Activated T-helper 1 cell treated with Interleukin-2 at 50 U/mL for 16 hours (primary cell): ENCODE measurements around the gene TMEM63C.

Source experiments
- DNase-seq: peaks from one replicate; pipeline ENCODE4 v3.0.0-alpha.2; 2020; ENCODE audit warnings: low read depth

Gene TMEM63C, protein sequence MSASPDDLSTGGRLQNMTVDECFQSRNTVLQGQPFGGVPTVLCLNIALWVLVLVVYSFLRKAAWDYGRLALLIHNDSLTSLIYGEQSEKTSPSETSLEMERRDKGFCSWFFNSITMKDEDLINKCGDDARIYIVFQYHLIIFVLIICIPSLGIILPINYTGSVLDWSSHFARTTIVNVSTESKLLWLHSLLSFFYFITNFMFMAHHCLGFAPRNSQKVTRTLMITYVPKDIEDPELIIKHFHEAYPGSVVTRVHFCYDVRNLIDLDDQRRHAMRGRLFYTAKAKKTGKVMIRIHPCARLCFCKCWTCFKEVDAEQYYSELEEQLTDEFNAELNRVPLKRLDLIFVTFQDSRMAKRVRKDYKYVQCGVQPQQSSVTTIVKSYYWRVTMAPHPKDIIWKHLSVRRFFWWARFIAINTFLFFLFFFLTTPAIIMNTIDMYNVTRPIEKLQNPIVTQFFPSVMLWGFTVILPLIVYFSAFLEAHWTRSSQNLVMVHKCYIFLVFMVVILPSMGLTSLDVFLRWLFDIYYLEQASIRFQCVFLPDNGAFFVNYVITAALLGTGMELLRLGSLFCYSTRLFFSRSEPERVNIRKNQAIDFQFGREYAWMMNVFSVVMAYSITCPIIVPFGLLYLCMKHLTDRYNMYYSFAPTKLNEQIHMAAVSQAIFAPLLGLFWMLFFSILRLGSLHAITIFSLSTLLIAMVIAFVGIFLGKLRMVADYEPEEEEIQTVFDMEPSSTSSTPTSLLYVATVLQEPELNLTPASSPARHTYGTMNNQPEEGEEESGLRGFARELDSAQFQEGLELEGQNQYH

GRCh38 chr14:77181603-77182437 lies at the start of gene TMEM63C:
TSS of gene TMEM63C (plus strand) at chr14:77181798. CDS start at chr14:77218814, 37,016 bp downstream.
- peak; percentile 13 for DNase-seq

GRCh38 chr14:77131871-77132486 lies 49.6 kb upstream of the TMEM63C start:
- no peak for DNase-seq

GRCh38 chr14:77133720-77134338 lies 47.8 kb upstream of the TMEM63C start:
- no peak for DNase-seq

DNA sequence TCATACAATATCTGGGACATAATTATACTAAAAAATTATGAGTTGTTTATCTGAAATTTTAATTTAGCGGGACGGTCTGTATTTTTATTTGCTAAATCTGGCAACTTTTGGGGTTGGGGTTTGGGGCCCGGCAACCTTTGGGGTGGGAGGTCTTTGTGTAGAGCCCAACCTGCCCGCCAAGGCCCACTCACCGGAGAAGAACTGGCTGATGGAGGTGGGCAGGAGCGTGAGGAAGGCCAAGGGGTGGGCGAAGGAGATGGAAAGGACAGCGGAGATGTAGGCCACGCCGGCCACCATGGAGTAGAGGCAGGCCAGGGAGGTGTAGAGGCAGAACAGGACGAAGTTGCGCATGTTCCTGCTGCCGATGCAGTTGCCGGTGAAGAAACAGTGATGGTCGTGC lies 42.6 kb upstream of the TMEM63C start:
- DNase-seq: no peak

DNA sequence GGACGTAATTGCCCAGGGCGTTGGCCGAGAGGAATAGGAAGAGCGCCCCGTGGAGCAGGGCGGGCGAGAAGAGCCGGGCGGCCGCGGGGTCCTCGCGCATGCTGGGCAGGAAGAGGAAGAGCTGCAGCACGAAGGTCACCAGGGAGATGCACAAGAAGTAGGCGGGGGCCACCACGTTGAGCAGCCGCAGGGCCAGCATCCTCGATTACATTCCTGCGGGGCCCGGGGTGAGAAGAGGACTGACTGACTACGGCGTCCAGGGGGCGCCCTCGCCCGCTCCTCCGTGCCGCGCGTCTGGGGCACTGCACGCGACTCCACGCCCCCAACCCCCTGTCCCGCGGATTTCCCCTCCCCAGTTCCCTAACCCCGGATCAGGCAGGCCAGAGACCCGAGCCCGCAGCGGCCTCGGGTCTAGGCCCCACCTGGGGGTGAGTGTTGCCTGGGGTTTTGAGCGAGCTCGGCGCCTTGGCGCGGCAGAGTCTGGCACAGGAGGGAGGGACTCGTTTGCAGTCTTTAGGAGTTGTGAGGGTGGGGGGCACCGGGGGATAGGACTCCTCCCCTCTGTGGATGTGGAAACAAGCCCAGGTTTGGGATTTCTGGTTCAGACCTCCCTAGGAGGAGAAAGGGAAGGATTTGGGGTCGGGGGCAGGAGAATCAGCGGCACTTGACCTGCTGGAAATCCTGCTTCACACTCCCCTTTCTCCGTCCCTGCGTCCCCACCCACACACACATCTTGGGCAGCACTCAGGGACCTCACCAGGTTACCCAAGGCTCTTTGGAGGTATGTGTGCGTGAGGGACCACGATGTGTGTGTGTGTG lies 41.8 kb upstream of the TMEM63C start:
- DNase-seq: no peak

GRCh38 chr14:77140359-77141213 lies 41.0 kb upstream of the TMEM63C start:
- no peak for DNase-seq

- DNase-seq: no peak
Measured at GRCh38 chr14:77141214-77142004, 40.2 kb upstream of the TMEM63C start, which contains the start of gene ZDHHC22. TSS of gene ZDHHC22 (minus strand) at chr14:77141791. CDS start at chr14:77139738, 2,053 bp downstream.

- no peak for DNase-seq
Measured at GRCh38 chr14:77142005-77142800, 39.4 kb upstream of the TMEM63C start.

GRCh38 chr14:77143071-77143470 lies 38.5 kb upstream of the TMEM63C start:
- DNase-seq: no peak

DNA sequence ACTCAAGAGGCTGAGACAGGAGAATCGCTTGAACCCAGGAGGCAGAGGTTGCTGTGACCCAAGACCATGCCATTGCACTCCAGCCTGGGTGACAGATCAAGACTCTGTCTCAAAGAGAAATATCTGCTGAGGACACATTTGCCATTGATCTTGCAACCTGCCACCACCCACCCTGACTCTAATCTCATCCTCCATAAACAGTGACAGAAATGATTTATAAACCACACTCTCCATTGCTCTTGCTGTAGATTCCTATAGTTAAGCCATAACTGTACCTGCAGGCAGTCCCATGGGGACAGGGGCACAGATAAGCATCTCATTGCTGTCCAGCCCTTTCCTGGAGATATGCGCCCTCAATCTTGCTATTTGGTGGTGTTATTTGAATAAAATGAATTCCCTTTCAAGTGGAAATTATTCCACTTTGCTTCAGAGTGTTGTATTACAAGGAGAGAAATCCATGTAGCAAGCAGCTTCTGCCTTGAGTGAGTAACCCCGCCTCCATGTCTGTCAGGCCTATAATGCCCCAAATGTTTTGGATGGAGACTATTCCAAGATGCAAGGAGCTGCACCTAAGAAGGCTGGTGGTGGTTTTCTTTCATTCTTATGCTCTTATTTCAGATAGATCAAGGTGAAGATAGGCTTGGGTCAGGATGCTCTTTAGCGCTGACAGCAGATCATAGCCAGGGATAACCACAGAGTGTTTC lies 37.0 kb upstream of the TMEM63C start:
- DNase-seq: no peak

GRCh38 chr14:77145975-77146740 lies 35.4 kb upstream of the TMEM63C start:
- no peak for DNase-seq

DNA sequence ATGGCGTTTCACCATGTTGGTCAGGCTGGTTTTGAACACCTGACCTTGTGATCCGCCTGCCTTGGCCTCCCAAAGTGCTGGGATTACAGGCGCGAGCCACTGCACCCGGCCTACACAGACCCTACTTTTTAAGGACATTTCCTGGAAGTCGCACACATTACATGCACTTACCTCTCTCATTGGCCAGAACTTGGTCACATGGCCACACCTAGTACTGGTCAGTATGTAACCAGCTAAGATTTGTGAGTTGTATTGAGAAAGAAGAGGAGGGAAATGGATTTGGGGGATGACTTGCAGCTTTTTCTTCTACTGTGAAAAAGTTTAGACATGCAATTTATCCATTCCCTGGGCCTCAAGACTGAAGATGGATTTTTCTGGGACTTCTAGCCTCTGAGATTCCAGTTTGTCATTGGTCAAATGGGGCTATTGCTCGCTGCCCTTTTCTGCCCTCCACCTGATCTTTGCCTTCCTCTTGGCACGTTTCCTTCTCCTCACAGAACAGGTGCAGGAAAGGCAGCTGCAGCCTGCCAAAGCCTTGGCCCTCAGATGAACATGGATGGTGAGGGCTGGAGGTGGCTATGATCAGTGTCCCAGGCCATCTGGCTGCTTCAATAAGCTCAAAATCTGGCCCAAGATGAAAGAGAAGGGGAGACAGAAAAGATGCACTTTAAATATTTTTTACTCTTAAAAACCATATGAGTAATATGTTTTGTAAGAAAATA lies 32.9 kb upstream of the TMEM63C start:
- DNase-seq: no peak

- DNase-seq: no peak
Measured at GRCh38 chr14:77151245-77151644, 30.4 kb upstream of the TMEM63C start.

DNA sequence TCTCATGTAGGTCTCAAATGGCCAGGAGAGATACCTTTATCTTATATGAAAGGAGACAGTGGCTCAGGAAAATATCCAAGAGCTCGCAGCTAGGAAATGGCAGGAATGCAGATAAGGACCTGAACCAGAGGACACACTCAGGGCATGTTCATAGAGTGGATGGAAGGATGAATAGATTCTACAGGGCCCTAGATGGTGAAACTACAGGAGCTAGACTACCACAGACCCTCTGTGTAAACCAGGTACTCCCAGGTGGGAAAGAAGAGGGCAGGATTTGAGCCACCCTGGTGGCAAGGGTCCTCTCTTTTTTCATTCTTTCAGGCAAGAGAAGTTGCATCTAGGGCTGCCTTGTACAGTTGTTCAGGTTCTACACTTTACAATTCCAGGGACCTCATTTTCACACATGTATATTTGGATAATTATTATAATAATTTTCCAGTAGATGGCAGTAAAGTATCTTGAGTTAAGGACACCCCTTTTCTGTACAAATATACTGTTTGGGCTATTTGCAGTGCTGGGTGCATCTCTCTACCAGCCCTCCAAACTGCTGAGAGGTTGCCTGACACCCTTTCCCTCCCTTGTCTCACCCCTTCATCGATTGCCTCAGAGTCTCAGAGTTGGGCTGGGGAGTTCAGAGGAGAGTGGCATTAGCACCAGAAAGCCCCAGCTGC lies 29.5 kb upstream of the TMEM63C start:
- no peak for DNase-seq

GRCh38 chr14:77153802-77154201 lies 27.8 kb upstream of the TMEM63C start:
- no peak for DNase-seq
